Measurements from ENCODE around the gene LCE5A. TPM values are rescaled to one million over a fixed set of nuclear protein-coding genes. Genes with fewer than 3 reads are reported as not detected.

LCE5A gene
- polyA plus RNA-seq, 1 donor (not counting 4 experiments of a cell fraction or from before 2014, with no cell fraction given): not detected

GRCh38 chr1:152535774-152536173 lies 25.2 kb downstream of the LCE5A start:
- TF ChIP-seq CTCF (optimal IDR thresholded peaks at IDR 0.05 in 1 of 3, IDR thresholded peaks at IDR 0.05 in 1 of 3, conservative IDR thresholded peaks at IDR 0.05 in 1 of 3; ENCODE audit: extremely low read depth in 1 of 3, insufficient read depth in 2 of 3, low read length in 3 of 3) (no peak), EZH2 (IDR thresholded peaks at IDR 0.05; ENCODE audit: low read length) (no peak)
- Histone ChIP-seq H3K9me1 (ENCODE audit: control insufficient read depth, extremely low read depth, insufficient read depth, low read length) (no peaks in the 10 kb centered on the region), H2AFZ (ENCODE audit: control insufficient read depth, low read length) (no peak overlapping the region), H4K20me1 (ENCODE audit: control insufficient read depth, extremely low read depth, insufficient read depth, low read length) (no peaks in the 10 kb centered on the region), H3K9ac (ENCODE audit: control insufficient read depth, extremely low read depth, insufficient read depth, low read length) (no peak overlapping the region), H3K4me2 (ENCODE audit: control insufficient read depth, extremely low read depth, insufficient read depth, low read depth, low read length) (no peak overlapping the region), H3K9me3 (ENCODE audit: control insufficient read depth, low read depth, low read length) (no peaks in the 10 kb centered on the region), H3K36me3 (ENCODE audit: control insufficient read depth in 2 of 2, extremely low read depth in 1 of 2, insufficient read depth in 2 of 2, low read length in 2 of 2) (no peaks in the 10 kb centered on the region), H3K27ac (ENCODE audit: control insufficient read depth, insufficient read depth, low read length) (no peak overlapping the region), H3K27me3 (ENCODE audit: control insufficient read depth, extremely low read depth, insufficient read depth, low read length) (no peaks in the 10 kb centered on the region), H3K4me1 (ENCODE audit: control insufficient read depth, extremely low read depth, insufficient read depth, low read length) (no peaks in the 10 kb centered on the region), H3K4me3 (ENCODE audit: control insufficient read depth in 2 of 3, extremely low read depth in 1 of 3, insufficient read depth in 2 of 3, low read depth in 1 of 3, low read length in 3 of 3) (no peak overlapping the region), H3K79me2 (ENCODE audit: control insufficient read depth, insufficient read depth, low read length) (no peaks in the 10 kb centered on the region)
- DNase-seq (ENCODE audit: low read depth, low spot score) (no peak), FAIRE-seq (no peak)
- dilution Hi-C loops (cut with MboI; ENCODE audit: extremely low pct_ligation_motif_present, low sequenced_read_pairs): no loop called here

GRCh38 chr1:152537496-152537895 lies 26.9 kb downstream of the LCE5A start:
- dilution Hi-C loops (cut with MboI; ENCODE audit: extremely low pct_ligation_motif_present, low sequenced_read_pairs): no loop called here
- Histone ChIP-seq H3K79me2 (ENCODE audit: control insufficient read depth, insufficient read depth, low read length) (no peaks in the 10 kb centered on the region), H2AFZ (ENCODE audit: control insufficient read depth, low read length) (no peak overlapping the region), H3K9me3 (ENCODE audit: control insufficient read depth, low read depth, low read length) (no peaks in the 10 kb centered on the region), H3K9me1 (ENCODE audit: control insufficient read depth, extremely low read depth, insufficient read depth, low read length) (no peaks in the 10 kb centered on the region), H4K20me1 (ENCODE audit: control insufficient read depth, extremely low read depth, insufficient read depth, low read length) (no peaks in the 10 kb centered on the region), H3K27me3 (ENCODE audit: control insufficient read depth, extremely low read depth, insufficient read depth, low read length) (peaks cover 2% of the 10 kb centered on the region), H3K9ac (ENCODE audit: control insufficient read depth, extremely low read depth, insufficient read depth, low read length) (no peak overlapping the region), H3K36me3 (ENCODE audit: control insufficient read depth in 2 of 2, extremely low read depth in 1 of 2, insufficient read depth in 2 of 2, low read length in 2 of 2) (no peaks in the 10 kb centered on the region), H3K4me1 (ENCODE audit: control insufficient read depth, extremely low read depth, insufficient read depth, low read length) (no peaks in the 10 kb centered on the region), H3K27ac (ENCODE audit: control insufficient read depth, insufficient read depth, low read length) (no peak overlapping the region), H3K4me3 (ENCODE audit: control insufficient read depth in 2 of 3, extremely low read depth in 1 of 3, insufficient read depth in 2 of 3, low read depth in 1 of 3, low read length in 3 of 3) (no peak overlapping the region), H3K4me2 (ENCODE audit: control insufficient read depth, extremely low read depth, insufficient read depth, low read depth, low read length) (no peak overlapping the region)
- DNase-seq (ENCODE audit: low read depth, low spot score) (no peak), FAIRE-seq (peak; percentile 17)
- TF ChIP-seq CTCF (optimal IDR thresholded peaks at IDR 0.05 in 1 of 3, IDR thresholded peaks at IDR 0.05 in 1 of 3, conservative IDR thresholded peaks at IDR 0.05 in 1 of 3; ENCODE audit: extremely low read depth in 1 of 3, insufficient read depth in 2 of 3, low read length in 3 of 3) (no peak), EZH2 (IDR thresholded peaks at IDR 0.05; ENCODE audit: low read length) (no peak)
